K562 (cell line): ENCODE data around the gene CERS6. TPM values are rescaled to one million over a fixed set of nuclear protein-coding genes. Genes with fewer than 3 reads are reported as not detected.

Experiments
- ATAC-seq: fragments of 200-7000 bp; cut with Tn5 transposase; 3 replicates; pipeline ENCODE4 v1.9.1; 2020; ENCODE audit warnings: moderate library complexity
- BruUV-seq: library from RNA; stranded (reverse); fragments of 400-500 nt; replicated peaks from 2 replicates; lab custom pipeline; 2021; lab: Mats Ljungman, UMichigan
- CTCF ChIA-PET: fragments of 300-600 bp; formaldehyde crosslinking; extraction: SDS; loops from one replicate; lab custom pipeline; 2021; ENCODE audit warnings: low intra/inter-chr PET ratio; lab: Yijun Ruan, JAX
- POLR2A ChIA-PET: fragments of 300-600, 350-650 bp; sonication (Branson Sonifier 250); formaldehyde crosslinking; extraction: SDS; loops from one replicate; lab custom pipeline; 2021; ENCODE audit warnings: antibody characterized with exemption, inconsistent platforms; lab: Yijun Ruan, JAX
- DNase-seq, 4 experiments: peaks; one replicate each; pipeline versions ENCODE4 v3.0.0 to v3.0.0-alpha.2; 2011 to 2018; ENCODE audit warnings: low spot score in 3 of 4, mixed read lengths in 3 of 4; ENCODE audit errors: extremely low read depth in 1 of 4
- FAIRE-seq: peaks from 2 replicates; lab custom pipeline; 2011; peaks lifted over from hg19 to GRCh38; lab: Jason Lieb, UNC
- H2AFZ ChIP-seq: 2 replicates; pipeline ENCODE4 v1.6.0; 2011; ENCODE audit warnings: low read depth, low read length, control low read depth, inconsistent platforms
- H3K27ac ChIP-seq: fragments of 200-600 bp; 3 replicates; pipeline ENCODE4 v1.8.0; 2011; ENCODE audit warnings: low read depth, mild to moderate bottlenecking, control low read depth, inconsistent platforms, low read length, moderate library complexity, mixed read lengths; ENCODE audit errors: extremely low read depth
- H3K27me3 ChIP-seq, 2 experiments: fragments of 300-600 bp in 1 of 2; 2 replicates in 1 of 2; 3 replicates in 1 of 2; pipeline versions ENCODE4 v1.6.0 to v1.8.0; 2011; ENCODE audit warnings: inconsistent platforms in 2 of 2, low read length in 2 of 2, mild to moderate bottlenecking in 1 of 2, mixed read lengths in 1 of 2, moderate library complexity in 1 of 2; ENCODE audit not compliant: control insufficient read depth in 2 of 2, insufficient read depth in 2 of 2
- H3K36me3 ChIP-seq: fragments of 300-600 bp; 3 replicates; pipeline ENCODE4 v1.8.0; 2011; ENCODE audit warnings: mild to moderate bottlenecking, low read length, inconsistent platforms; ENCODE audit not compliant: control insufficient read depth, insufficient read depth
- H3K4me1 ChIP-seq, 2 experiments: fragments of 200-600 bp in 1 of 2; replicated peaks in 1 of 2; 2 replicates in 1 of 2; 3 replicates in 1 of 2; pipeline versions ENCODE4 v1.5.1 to v1.8.0; 2011; ENCODE audit warnings: inconsistent platforms in 2 of 2, low read length in 2 of 2, mild to moderate bottlenecking in 1 of 2, mixed read lengths in 1 of 2, moderate library complexity in 1 of 2; ENCODE audit not compliant: control insufficient read depth in 2 of 2, insufficient read depth in 2 of 2
- H3K4me2 ChIP-seq: 2 replicates; pipeline ENCODE4 v1.6.1; 2011; ENCODE audit warnings: low read length, control low read depth, inconsistent platforms, mixed read lengths; ENCODE audit not compliant: insufficient read depth
- H3K4me3 ChIP-seq: fragments of 200-600 bp; sonication (generic), shearing (Covaris generic); 2 replicates; pipeline ENCODE4 v1.5.1; 2016; ENCODE audit warnings: control low read depth, inconsistent platforms
- H3K79me2 ChIP-seq: fragments of 200-600 bp; 3 replicates; pipeline ENCODE4 v1.8.0; 2011; ENCODE audit warnings: low read length, inconsistent platforms; ENCODE audit not compliant: control insufficient read depth, insufficient read depth
- H3K9ac ChIP-seq, 2 experiments: 2 replicates each; pipeline versions ENCODE4 v1.6.0 to v1.6.1; 2011; ENCODE audit warnings: low read depth in 2 of 2, low read length in 2 of 2, control low read depth in 1 of 2, inconsistent platforms in 1 of 2, mild to moderate bottlenecking in 1 of 2, mixed read lengths in 1 of 2; ENCODE audit not compliant: insufficient read depth in 1 of 2
- H3K9me1 ChIP-seq: one replicate; pipeline ENCODE4 v1.6.0; 2011; ENCODE audit warnings: inconsistent platforms, mild to moderate bottlenecking, low read length, moderate library complexity; ENCODE audit not compliant: control insufficient read depth, insufficient read depth
- H3K9me3 ChIP-seq: replicated peaks from 2 replicates; pipeline ENCODE4 v1.5.1; 2011; ENCODE audit warnings: low read depth, low read length, inconsistent platforms; ENCODE audit not compliant: control insufficient read depth, insufficient read depth
- H4K20me1 ChIP-seq: replicated peaks from 2 replicates; pipeline ENCODE4 v1.6.1; 2011; ENCODE audit warnings: low read length, inconsistent platforms, mixed read lengths; ENCODE audit not compliant: control insufficient read depth, insufficient read depth
- CHD2 ChIP-seq: IDR thresholded peaks from 2 replicates; pipeline ENCODE4 v1.6.1; 2011; ENCODE audit warnings: low read depth, low read length
- CSDE1 ChIP-seq, 2 experiments: fragments of 450-650 bp; IDR thresholded peaks; 2 replicates each; pipeline ENCODE4 v1.6.1; 2016; ENCODE audit warnings: mild to moderate bottlenecking in 1 of 2
- HSF4 ChIP-seq: fragments of 250-450 bp; sonication (Bioruptor Pico); IDR thresholded peaks from 2 replicates; pipeline ENCODE4 v2.1.2; 2022; ENCODE audit warnings: mild to moderate bottlenecking, moderate library complexity, borderline replicate concordance
- SMARCA4 ChIP-seq: fragments of 450-650 bp; IDR thresholded peaks from 2 replicates; pipeline ENCODE4 v1.6.1; 2016
- ZEB2 ChIP-seq: fragments of 450-650 bp; IDR thresholded peaks from 2 replicates; pipeline ENCODE4 v1.6.1; 2016
- ZNF134 ChIP-seq: fragments of 250-450 bp; sonication (Bioruptor Pico); conservative IDR thresholded peaks from 2 replicates; pipeline ENCODE4 v1.4.0; 2020
- WGBS: fragments of 100-300 bp; shearing (Covaris generic); methylation state at CpG from one replicate; pipeline ENCODE4 v1.1.6; 2016; ENCODE audit warnings: low coverage, mixed read lengths; ENCODE audit not compliant: insufficient coverage; ENCODE audit errors: missing lambda C conversion rate; 5-methylcytosine and 5-hydroxymethylcytosine counted together
- in situ Hi-C: fragments of 300-500 bp; cut with MboI; formaldehyde crosslinking; loops from 4 replicates; pipeline ENCODE4 v1.15.0; 2018; ENCODE audit warnings: inconsistent platforms, mixed read lengths
- intact Hi-C: fragments of 100-400 bp; cut with micrococcal nuclease; formaldehyde crosslinking; loops from 2 replicates; pipeline ENCODE4 v1.14.2; 2022
- polyA plus RNA-seq, 8 experiments: library from polyadenylated mRNA; depleted of rRNA in 4 of 8; stranded (reverse) in 5 of 8; unstranded in 3 of 8; fragments of >200 nt; fragmentation: Nextera tagmentation in 2 of 8; fragmentation: Illumina TruSeq in 1 of 8; extraction: Ambion mirVana in 2 of 8; extraction: Trizol in 1 of 8; gene quantifications; 2 replicates each; pipeline versions ENCODE4 v1.2.1 to v1.2.3, GENCODE V29; 2011 to 2014; ENCODE audit warnings: inconsistent platforms in 1 of 8, missing spikeins in 1 of 8
- total RNA-seq, 7 experiments: library from RNA; depleted of rRNA in 6 of 7; stranded (reverse); fragments of >200 nt in 6 of 7; fragmentation: Illumina TruSeq in 2 of 7; extraction: Trizol in 2 of 7; gene quantifications; 2 replicates each; pipeline versions ENCODE4 v1.2.1 to v1.2.3, GENCODE V29; 2011 to 2021; ENCODE audit warnings: low replicate concordance in 1 of 7
- TF ChIP-seq, protein P1 (sequence below): fragments of 250-450 bp; sonication (Bioruptor Pico); IDR thresholded peaks from 2 replicates; pipeline ENCODE4 v1.9.0; 2021; ENCODE audit warnings: mild to moderate bottlenecking
- TF ChIP-seq, protein P2 (sequence below): fragments of 200-800 bp; sonication (Bioruptor generic); IDR thresholded peaks from 2 replicates; pipeline ENCODE4 v1.6.1; 2016; ENCODE audit warnings: missing genetic modification characterization, missing compliant biosample characterization
- TF ChIP-seq, protein P3 (sequence below): IDR thresholded peaks from 2 replicates; pipeline ENCODE4 v1.6.1; 2011; ENCODE audit not compliant: insufficient read length; ENCODE audit errors: extremely low read depth
- TF ChIP-seq, protein P4 (sequence below), 2 experiments: IDR thresholded peaks in 1 of 2; conservative IDR thresholded peaks in 1 of 2; 2 replicates each; pipeline ENCODE4 v1.6.1; 2016; ENCODE audit warnings: low read depth in 2 of 2, mild to moderate bottlenecking in 1 of 2, missing compliant biosample characterization in 1 of 2, missing genetic modification characterization in 1 of 2, moderate library complexity in 1 of 2
- TF ChIP-seq, protein P5 (sequence below): fragments of 250-450 bp; sonication (Bioruptor Pico); IDR thresholded peaks from 2 replicates; pipeline ENCODE4 v1.5.0; 2020; ENCODE audit warnings: mild to moderate bottlenecking, borderline replicate concordance

Gene CERS6
- total and polyA plus RNA-seq, 9 of the 15 experiments (the other 6 are each of a cell fraction or from before 2014, with no cell fraction given): 1.6 to 13.6 (median 11.4) TPM

DNA sequence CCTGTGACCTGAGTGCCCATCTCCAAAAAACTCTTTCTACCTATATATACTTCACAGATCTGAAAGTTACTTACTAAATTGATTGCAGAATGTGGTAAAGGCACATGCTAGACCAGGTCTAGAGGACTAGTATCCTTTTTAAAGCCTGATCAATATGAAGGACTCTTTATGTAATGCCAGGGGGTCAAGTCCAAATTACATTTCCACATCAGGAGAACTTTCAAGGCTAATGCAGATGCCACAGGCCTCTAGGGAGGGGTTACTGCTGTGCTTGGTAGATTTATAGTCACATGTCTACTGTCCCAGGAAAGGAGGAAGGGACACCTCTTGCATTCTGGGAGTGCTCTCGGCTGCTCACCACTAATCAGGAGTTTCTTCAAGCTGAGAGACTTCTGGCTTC lies 227.9 kb downstream of the CERS6 start:
- in situ Hi-C loops: no loop called here
- no peaks in the 10 kb centered on the region for H3K36me3 ChIP-seq
- intact Hi-C loops: no loop called here
- DNase-seq: peak in 1 of 4 experiments; percentile 22
- no peak overlapping the region for H2AFZ ChIP-seq
- no peaks in the 10 kb centered on the region for H3K9me1 ChIP-seq
- FAIRE-seq: no peak
- no peaks in the 10 kb centered on the region for H3K27me3 ChIP-seq
- no peaks in the 10 kb centered on the region for H3K9me3 ChIP-seq
- peak; percentile 34; the same call in 1 of the 3 replicates for ATAC-seq
- no peak overlapping the region for H3K4me2 ChIP-seq
- H4K20me1 ChIP-seq: no peaks in the 10 kb centered on the region
- no peak overlapping the region for H3K9ac ChIP-seq
- no TSS peak for BruUV-seq
- no peaks in the 10 kb centered on the region for H3K79me2 ChIP-seq
- 69% methylated on average over 1 of the region's 1 CpG for WGBS
- POLR2A ChIA-PET: no interaction called here
- no peak overlapping the region for H3K27ac ChIP-seq
- CTCF ChIA-PET: no interaction called here
- peaks cover 3 to 17% of the 10 kb centered on the region in 2 experiments; a peak in 4 of 5 replicates for H3K4me1 ChIP-seq
- H3K4me3 ChIP-seq: no peak overlapping the region
- TF ChIP-seq, protein P1, sequence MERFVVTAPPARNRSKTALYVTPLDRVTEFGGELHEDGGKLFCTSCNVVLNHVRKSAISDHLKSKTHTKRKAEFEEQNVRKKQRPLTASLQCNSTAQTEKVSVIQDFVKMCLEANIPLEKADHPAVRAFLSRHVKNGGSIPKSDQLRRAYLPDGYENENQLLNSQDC: no peak
- TF ChIP-seq SMARCA4 (no peak), ZNF134 (CRISPR knock-in tag) (peak; percentile 81), HSF4 (CRISPR knock-in tag) (no peak), CHD2 (no peak), CSDE1 (IDR thresholded peaks at IDR 0.05) (no peak), ZEB2 (no peak)
- TF ChIP-seq, protein P2, sequence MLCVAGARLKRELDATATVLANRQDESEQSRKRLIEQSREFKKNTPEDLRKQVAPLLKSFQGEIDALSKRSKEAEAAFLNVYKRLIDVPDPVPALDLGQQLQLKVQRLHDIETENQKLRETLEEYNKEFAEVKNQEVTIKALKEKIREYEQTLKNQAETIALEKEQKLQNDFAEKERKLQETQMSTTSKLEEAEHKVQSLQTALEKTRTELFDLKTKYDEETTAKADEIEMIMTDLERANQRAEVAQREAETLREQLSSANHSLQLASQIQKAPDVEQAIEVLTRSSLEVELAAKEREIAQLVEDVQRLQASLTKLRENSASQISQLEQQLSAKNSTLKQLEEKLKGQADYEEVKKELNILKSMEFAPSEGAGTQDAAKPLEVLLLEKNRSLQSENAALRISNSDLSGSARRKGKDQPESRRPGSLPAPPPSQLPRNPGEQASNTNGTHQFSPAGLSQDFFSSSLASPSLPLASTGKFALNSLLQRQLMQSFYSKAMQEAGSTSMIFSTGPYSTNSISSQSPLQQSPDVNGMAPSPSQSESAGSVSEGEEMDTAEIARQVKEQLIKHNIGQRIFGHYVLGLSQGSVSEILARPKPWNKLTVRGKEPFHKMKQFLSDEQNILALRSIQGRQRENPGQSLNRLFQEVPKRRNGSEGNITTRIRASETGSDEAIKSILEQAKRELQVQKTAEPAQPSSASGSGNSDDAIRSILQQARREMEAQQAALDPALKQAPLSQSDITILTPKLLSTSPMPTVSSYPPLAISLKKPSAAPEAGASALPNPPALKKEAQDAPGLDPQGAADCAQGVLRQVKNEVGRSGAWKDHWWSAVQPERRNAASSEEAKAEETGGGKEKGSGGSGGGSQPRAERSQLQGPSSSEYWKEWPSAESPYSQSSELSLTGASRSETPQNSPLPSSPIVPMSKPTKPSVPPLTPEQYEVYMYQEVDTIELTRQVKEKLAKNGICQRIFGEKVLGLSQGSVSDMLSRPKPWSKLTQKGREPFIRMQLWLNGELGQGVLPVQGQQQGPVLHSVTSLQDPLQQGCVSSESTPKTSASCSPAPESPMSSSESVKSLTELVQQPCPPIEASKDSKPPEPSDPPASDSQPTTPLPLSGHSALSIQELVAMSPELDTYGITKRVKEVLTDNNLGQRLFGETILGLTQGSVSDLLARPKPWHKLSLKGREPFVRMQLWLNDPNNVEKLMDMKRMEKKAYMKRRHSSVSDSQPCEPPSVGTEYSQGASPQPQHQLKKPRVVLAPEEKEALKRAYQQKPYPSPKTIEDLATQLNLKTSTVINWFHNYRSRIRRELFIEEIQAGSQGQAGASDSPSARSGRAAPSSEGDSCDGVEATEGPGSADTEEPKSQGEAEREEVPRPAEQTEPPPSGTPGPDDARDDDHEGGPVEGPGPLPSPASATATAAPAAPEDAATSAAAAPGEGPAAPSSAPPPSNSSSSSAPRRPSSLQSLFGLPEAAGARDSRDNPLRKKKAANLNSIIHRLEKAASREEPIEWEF (CRISPR knock-in tag): no peak
- TF ChIP-seq, protein P3, sequence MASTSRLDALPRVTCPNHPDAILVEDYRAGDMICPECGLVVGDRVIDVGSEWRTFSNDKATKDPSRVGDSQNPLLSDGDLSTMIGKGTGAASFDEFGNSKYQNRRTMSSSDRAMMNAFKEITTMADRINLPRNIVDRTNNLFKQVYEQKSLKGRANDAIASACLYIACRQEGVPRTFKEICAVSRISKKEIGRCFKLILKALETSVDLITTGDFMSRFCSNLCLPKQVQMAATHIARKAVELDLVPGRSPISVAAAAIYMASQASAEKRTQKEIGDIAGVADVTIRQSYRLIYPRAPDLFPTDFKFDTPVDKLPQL: no peak
- TF ChIP-seq, protein P4, sequence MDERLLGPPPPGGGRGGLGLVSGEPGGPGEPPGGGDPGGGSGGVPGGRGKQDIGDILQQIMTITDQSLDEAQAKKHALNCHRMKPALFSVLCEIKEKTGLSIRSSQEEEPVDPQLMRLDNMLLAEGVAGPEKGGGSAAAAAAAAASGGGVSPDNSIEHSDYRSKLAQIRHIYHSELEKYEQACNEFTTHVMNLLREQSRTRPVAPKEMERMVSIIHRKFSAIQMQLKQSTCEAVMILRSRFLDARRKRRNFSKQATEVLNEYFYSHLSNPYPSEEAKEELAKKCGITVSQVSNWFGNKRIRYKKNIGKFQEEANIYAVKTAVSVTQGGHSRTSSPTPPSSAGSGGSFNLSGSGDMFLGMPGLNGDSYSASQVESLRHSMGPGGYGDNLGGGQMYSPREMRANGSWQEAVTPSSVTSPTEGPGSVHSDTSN (CRISPR knock-in tag; IDR thresholded peaks at IDR 0.05; ENCODE audit: low read depth): no peak
- TF ChIP-seq, protein P4 (tag; conservative IDR thresholded peaks at IDR 0.05; ENCODE audit: low read depth): 0 out of 2 replicates have a peak, but pooled peaks have one; percentile 29
- TF ChIP-seq, protein P5, sequence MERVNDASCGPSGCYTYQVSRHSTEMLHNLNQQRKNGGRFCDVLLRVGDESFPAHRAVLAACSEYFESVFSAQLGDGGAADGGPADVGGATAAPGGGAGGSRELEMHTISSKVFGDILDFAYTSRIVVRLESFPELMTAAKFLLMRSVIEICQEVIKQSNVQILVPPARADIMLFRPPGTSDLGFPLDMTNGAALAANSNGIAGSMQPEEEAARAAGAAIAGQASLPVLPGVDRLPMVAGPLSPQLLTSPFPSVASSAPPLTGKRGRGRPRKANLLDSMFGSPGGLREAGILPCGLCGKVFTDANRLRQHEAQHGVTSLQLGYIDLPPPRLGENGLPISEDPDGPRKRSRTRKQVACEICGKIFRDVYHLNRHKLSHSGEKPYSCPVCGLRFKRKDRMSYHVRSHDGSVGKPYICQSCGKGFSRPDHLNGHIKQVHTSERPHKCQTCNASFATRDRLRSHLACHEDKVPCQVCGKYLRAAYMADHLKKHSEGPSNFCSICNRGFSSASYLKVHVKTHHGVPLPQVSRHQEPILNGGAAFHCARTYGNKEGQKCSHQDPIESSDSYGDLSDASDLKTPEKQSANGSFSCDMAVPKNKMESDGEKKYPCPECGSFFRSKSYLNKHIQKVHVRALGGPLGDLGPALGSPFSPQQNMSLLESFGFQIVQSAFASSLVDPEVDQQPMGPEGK: no peak
